Colon (tissue), 2 donors: ENCODE measurements around the gene RBBP8NL.

ENCODE experiments used
- FAIRE-seq: peaks from 2 replicates; lab custom pipeline; 2012; peaks lifted over from hg19 to GRCh38; lab: Jason Lieb, UNC
- donor health status: control.
- donor health status: control.

RBBP8NL gene

GRCh38 chr20:62461157-62461556 lies 33.8 kb upstream of the RBBP8NL start:
- FAIRE-seq: no peak

DNA sequence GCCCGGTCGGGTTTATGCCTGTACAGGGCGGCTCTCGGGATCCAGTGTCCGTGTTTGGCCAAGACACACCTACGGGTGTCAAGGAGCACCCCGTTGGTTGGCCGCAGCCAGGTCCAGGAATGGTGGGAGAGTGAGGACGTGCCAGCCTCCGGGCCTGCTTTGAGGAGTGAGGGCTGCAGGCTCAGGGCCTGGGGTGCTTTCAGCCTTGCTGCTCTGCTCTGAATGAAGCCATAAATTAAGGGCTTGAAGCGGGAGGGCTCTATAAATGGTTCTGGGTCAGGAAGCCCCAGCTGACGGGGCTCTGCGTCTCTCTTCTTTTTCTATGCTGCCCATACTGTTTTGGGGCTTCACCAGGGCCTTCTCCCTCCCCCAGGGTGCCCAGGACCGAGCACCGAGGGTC lies 33.3 kb upstream of the RBBP8NL start:
- no peak for FAIRE-seq

- FAIRE-seq: no peak
Observed at GRCh38 chr20:62459488-62459887, 32.1 kb upstream of the RBBP8NL start.

GRCh38 chr20:62458275-62459251 lies 31.2 kb upstream of the RBBP8NL start:
- FAIRE-seq: no peak

DNA sequence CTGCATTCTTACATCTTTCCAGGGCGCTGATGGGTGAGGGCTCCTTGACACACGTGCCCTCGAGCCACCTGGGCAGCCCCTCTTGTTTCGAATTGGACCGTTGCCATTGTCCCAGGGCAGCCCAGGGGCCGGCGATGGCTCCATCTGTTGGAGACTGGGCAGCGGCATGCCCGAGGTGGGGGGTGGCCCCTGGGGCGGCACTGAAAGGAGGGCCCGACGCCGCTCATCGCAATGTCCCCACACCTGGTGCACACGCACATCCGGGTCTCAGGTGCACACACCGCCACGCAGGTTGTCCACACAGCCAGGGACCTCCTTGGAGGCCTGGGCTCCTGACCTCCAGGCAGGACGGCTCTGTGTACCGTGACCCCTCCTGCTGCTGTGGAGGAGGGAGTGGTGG lies 30.5 kb upstream of the RBBP8NL start:
- FAIRE-seq: no peak

GRCh38 chr20:62457098-62457497 lies 29.8 kb upstream of the RBBP8NL start:
- no peak for FAIRE-seq

GRCh38 chr20:62455929-62456328 lies 28.6 kb upstream of the RBBP8NL start:
- no peak for FAIRE-seq

- no peak for FAIRE-seq
Observed at GRCh38 chr20:62454904-62455636, 27.7 kb upstream of the RBBP8NL start.

DNA sequence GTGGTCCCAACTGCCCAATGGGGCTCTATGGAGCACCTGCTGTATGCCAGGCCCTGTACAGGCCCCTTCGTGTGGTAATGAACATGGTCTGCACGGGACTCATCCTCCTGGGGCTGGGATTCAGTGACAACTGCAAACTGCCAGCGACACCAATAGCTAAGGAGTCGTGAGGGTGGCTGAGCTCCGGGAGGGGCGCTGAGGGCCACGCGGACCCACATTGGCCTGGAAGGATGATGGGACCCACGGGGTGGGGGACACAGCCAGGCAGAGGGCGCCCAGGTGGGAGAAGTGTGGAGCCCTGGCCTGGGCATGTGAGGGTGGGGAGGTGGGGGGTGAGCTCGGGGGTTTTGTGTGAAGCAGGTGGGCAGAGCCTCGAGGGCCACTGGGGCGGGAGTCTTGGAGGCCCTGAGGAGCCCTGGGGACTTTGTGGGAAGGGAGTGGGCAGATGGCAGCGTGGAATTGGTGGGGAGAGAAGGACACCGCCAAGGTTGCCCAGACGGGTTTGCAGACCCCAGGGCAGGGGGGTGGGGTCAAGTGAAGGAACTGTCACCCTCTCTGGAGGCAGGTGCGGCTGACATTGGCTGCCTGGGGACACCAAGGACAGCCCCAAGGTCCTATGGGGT lies 26.0 kb upstream of the RBBP8NL start:
- no peak for FAIRE-seq

DNA sequence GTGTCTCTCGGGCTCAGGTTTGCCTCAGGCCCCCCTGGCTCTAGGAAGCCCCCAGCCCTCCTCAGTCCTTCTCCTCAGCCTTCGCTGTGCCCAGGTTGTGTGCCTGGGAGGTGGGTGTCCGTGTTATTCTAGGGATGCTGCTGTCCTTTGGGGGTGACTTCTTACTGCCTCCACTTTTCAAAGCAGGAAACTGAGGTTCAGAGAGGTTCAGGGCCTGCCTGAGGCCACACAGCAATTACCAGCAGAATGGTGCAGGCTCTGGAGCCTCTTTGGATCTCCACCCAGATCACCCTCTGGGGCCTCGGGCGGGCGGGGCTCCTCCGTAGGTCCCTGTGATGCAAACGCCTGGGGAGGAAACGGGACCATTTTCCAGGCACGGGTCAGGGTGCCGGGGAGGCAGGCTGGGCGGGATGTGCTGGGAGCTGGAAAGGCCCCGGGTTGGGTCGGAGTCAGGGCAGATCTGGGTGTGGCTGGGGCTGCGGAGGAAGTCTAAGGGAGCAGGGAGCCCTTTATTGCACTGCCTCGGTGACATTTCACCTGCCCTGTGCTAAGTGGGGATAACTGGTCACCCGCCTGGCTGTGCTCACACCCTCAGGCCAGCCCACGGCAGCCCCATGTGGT lies 25.2 kb upstream of the RBBP8NL start:
- no peak for FAIRE-seq

DNA sequence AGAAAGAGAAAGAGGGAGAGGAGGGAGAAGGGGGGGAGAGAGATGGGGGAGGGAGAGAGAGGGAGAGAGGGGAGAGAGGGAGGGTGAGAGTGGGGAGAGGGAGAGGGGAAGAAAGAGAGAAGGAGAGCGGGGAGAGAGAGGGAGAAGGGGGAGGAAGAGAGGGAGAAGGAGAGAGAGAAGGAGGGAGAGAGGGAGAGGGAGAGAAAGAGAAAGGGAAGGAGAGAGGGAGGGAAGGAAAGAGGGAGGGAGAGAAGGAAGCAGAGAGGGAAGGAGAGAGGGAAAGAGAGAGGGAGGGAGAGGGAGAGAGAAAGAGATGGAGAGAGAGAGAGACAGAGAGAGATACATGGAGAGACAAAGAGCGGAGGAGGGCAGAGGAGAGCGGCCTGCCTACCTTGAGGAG lies 24.6 kb upstream of the RBBP8NL start:
- no peak for FAIRE-seq

- no peak for FAIRE-seq
Observed at GRCh38 chr20:62451156-62451767, 23.9 kb upstream of the RBBP8NL start.

GRCh38 chr20:62449951-62450691 lies 22.8 kb upstream of the RBBP8NL start:
- FAIRE-seq: no peak

DNA sequence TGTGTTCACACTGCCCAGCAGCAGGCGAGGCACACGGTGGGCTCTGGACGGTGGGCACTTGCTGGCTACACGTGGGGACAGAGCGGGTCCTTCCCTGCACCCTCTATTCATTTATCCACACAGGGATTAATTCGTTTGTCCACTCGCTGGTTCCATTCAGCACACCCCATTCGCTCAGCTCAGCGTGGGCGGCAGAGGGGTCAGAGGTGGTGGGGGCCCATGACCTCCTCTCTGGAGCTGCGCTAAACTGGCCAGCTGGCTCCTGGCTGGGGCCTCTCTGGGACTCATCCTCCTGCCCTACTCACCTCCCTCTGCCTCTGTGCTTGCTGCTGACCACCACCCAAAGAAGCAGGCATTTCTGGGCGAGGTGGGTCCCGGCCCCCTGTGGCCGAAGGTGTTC lies 21.4 kb upstream of the RBBP8NL start:
- no peak for FAIRE-seq

DNA sequence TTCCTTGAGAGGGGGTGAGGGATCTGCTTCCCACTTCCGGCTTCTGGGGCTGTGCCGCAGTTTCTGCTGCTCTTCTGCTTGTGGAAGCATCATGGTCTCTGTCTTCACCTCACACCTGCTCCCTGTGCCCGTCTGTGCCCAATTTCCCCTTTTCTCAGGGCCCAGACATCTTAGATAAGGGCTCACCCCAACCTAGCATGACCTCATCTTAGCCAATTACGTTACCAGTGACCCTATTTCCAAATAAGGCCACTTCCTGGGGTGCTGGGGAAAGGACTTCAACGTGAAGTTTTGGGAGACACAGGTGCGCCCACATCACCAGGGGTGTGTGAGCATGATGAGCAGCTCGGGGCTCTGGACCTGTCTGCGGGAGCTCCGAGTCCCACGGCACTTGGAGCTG lies 20.7 kb upstream of the RBBP8NL start:
- FAIRE-seq: no peak

DNA sequence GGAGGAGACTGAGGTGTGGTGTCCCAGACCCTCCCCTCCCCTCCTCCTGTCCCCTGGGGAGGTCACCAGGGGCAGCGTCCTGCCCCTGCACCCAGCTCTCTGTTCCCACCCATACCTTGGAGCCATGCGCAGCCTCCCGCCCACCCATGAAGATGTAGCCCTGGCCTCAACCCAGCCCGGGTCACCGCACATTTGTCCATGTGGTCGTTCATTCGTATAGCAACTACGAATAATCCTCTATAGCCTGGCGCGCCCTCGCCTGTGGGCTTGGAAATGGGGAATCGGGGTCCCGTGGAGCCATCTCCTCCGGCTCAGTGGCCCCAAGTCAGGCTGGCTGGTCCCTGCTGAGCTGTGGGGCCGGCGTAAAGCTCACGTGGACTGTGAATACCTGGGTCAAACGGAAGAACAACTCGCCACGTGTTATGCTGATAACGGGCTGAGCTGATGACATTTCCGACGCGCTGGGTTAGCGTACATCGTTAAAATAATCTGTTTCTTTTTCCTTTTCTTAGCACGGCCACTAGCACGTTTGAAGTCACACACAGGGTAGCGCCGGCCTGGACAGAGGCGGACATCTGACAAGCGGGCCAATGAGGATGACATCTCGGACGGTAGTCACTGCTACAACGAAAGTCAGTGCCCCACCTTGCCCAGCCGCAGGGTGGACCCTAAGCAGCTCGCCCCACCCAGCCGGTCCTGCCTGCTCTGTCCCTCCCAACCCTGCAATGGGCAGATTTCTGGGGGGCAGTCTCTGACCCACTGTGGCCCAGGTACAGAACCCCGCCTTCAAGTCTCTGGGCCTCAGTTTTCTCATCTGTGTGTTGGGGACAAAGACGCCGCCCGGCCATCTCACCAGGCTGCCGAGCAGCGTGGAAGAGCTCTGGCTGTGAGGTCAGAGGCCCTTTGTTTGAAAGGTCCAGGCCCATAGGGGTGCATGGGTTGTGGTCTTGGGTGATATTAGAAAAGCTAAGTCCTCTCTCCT lies 19.8 kb upstream of the RBBP8NL start:
- no peak for FAIRE-seq

- no peak for FAIRE-seq
Observed at GRCh38 chr20:62446481-62446880, 19.1 kb upstream of the RBBP8NL start.

DNA sequence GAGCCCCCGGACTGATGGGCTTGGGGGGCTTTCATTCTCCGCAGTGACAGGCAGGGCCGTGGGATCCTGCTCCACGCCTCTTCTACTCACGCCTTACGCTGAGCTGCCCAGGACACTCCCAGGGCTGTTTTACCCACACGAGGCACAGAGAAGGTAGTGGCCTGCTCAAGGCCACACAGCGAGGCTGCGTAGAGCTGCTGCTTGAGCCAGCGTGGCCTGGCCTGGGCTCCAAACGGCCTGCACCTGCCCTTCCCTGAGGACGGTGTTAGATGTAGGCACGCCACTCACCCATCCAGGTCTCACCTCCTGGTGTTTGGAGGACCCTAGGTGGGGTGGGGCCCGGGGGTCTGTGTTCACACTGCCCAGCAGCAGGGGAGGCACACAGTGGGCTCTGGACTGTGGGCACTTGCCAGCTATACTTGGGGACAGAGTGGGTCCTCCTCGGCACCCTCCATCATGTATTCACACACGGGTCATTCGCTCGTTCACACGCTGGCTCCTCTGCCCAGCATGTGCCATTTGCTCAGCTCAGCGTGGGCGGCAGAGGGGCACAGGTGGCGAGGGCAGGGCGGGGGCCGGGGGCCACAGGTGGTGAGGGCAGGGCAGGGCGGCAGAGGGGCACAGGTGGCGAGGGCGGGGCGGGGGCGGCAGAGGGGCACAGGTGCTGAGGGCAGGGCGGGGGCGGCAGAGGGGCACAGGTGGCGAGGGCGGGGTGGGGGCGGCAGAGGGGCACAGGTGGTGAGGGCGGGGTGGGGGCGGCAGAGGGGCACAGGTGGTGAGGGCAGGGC lies 18.4 kb upstream of the RBBP8NL start:
- FAIRE-seq: no peak

DNA sequence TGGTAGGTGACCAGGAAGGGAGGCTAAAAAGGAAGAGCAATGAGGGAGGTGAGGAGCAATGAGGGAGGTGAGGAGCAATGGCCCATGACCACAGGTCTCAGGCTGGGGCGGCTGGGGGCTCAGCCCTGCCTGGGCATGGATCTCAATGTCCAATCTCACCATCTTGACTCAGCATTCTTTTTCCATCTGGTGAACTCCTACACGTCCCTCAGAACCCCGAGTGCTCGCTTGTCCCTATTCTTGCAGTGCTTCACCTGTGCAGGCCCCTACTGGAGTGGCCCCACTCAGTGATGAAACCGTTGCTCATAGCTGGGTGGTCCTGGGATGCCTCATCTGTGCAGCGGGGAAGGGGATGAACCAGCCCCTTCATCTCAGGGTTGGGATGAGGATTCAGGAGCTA lies 16.9 kb upstream of the RBBP8NL start:
- FAIRE-seq: no peak
